NCI-H82 treated with DMSO at 0.1 percent for 48 hours (cell line): ENCODE results near the gene ZNF483.
"Not testable (repeated sequence)": the region's sequence is repeated elsewhere in the genome, so short reads cannot be mapped to it uniquely, and the experiment has no call there.

Source experiments
- DNase-seq: peaks from one replicate; lab custom pipeline; 2025; ENCODE audit not compliant: unreplicated experiment; lab: John Stamatoyannopoulos, UW

Gene ZNF483

DNA sequence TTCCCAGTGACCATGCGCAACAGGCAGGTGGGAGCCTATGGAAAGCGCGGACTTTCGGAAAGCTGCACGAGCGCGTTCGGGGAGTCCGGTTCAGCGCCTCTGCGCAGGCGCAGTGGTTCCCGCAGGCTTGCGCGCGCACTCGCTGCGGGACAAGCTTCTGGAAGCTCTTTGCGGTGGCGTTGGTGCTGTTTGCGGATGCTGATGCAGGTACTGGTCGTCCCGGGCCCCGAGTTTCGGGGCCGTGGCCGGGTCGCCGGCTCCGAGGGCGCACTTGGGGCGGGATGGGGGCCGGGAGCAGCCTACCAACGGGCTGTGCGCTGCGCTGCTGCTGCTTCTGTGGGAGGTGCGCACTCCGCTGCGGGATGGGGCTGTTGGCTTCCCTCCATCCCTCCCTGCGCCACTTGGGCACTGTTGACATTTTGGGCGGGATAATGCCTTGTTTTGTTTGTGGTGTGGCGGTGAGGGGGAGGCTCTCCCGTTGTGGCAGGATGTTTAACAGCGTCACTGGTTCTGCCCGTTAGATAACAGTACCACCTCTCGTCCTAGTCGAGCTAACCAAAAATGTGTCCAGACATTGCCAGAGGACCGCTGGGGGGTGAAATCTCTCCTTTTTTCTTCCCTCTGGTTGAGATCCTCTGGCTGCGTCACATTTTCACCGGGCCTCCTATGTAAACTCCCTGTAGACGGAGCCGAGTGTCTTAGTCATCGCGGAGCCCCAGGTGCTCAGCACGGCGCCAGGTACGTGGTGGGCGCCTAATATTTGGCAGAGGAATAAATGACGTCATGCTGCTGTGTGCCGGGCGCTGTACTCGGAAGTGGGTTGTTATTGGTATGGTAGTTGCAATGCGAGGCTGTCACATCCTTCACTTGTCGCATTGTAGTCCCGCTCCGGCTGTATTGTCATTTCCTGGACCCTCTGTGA, at the start of gene ZNF483:
ZNF483 (plus strand) TSS at position 124 of the 922 bp plus-strand sequence. CDS start 2,217 bp downstream, outside the sequence.
- DNase-seq = peak; percentile 34

DNA sequence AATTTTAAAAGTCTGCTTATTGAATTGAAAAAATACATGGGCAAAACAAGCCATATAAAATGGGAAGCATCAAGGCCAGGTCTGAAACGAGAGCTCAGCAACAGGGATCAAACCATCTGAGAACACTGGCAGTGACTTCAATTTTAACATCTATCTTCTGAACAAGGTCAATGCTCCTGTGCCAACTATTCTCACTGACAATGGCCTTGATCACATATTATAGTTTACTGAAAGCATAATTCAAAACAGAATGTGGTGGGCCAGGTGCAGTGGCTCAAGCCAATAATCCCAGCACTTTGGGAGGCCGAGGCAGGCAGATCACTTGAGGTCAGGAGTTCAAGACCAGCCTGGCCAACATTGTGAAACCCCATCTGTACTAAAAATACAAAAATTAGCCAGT, 49.8 kb upstream of the ZNF483 start:
- no peak for DNase-seq

DNA sequence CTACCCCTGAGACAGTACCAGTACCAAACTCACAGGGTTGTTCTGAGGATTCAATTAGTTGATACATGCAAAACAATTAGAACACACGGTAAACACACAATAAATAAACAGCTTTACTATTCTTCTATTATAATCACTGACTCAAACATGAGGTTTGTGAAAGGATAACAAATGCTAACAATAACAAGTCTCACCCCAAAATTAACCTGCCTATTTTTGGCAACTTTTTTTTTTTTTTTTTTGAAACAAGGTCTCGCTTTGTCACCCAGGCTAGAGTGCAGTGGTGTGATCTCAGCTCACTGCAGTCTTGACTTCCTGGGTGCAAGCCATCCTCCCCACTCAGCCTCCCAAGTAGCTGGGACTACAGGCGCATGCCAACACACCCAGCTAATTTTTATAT, 47.3 kb upstream of the ZNF483 start:
- DNase-seq = no peak

- peak; percentile 42 for DNase-seq
Measured at GRCh38 chr9:111481885-111482636, 42.9 kb upstream of the ZNF483 start.

DNA sequence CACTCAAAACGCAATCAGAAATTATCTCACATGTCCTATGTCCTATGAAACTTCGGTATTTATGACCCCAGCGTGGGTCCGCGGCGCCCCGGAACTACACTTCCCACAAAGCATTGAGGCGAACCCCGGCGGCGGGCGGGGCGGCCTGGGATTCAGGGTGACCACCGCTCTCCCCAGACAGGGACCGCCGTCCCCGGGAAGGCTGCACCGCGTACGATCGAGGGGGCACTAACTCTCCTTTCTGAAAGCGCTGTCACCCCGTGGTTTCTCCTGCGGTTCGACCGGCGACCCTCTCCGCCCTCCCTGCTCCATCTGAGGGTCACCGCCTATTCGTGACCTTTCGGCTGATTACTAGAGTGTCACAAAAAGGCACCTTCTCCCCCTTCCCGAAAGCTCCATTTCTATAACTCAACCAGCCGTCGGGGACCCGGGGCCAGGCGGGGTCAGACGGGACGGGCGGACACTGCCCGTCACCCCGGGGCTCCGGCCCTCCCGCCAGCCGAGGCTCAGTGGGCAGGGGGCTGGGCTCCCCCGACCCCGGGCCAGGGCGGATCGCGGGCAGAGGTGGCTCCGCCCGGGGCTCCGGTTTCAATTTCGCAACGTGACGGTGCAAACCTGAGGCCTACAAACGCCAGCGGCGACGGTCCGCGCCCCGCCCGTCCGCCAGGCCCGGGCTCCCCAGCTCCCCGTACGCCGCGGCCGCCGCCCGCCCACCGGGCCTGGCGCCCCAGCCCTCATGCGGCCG, 42.1 kb upstream of the ZNF483 start:
- DNase-seq = peak; percentile 17

- DNase-seq = no peak
Measured at GRCh38 chr9:111483439-111483857, 41.5 kb upstream of the ZNF483 start.

- DNase-seq = peak; percentile 52
Measured at GRCh38 chr9:111483858-111484571, 41.0 kb upstream of the ZNF483 start, which contains the start of gene ECPAS. ECPAS (minus strand) TSS chr9:111484383; CDS start chr9:111472918, 11,465 bp downstream.

GRCh38 chr9:111484572-111484894, 40.4 kb upstream of the ZNF483 start:
- no peak for DNase-seq

DNA sequence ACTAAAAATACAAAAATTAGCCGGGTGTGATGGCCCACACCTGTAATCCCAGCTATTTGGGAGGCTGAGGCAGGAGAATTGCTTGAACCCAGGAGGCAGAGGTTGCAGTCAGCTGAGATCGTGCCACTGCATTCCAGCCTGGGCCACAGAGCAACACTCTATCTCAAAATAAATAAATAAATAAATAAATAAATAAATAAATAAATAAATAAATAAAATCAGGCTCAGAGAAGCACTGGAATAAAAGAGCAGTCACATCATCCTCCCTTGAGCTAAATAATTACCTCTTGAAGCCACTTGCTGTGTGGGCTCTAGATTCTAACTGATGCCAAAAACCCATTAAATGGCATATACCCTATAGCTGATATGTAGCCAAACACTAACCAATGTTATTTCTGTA, 27.8 kb upstream of the ZNF483 start:
- DNase-seq = not testable (repeated sequence)

DNA sequence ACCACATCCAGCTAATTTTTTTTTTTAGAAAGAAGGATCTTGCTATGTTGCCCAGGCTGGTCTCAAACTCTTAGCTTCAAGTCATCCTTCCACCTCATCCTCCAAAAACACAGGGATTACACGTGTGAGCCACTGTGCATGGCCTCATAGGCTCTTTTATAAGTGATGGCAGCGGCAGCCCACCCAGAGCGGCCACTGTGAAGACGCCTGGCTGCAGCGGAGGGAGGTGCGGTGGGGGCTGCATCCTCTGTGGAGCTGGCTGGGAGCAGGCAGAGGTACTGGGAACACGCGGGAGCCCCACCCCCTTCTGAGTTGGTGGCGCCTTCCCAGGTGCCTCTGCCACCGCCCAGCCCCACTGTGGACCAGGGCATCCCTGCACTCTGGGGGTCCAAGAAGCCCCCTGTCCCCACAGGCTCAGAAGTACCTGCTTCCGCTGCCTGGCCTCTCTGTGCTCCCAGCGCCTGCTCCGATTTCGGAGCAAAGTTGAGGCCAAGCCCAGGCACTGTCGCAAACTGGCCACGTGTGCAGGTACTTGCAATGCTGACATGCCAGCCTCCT, 23.9 kb upstream of the ZNF483 start:
- no peak for DNase-seq

DNA sequence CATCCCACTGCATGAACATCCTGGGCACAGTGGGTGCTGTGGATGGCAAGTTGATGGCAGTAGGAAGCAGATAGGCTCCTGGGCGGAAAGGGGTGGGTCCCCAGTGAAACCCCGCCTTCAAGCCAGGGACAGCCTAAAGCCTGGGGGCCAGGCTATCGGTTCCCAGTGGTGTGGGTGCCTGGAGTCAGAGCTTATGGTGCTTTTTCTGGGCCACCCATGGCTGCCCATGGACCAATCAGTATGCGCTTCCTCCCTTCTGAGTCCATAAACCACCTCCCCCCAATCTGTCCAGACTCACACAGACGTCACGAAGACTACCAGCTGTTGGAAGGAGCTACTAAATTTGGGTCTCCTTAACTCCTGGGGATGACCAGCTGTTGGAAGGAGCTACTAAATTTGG, 23.3 kb upstream of the ZNF483 start:
- no peak for DNase-seq

- DNase-seq = no peak
Measured at GRCh38 chr9:111502506-111502905, 22.5 kb upstream of the ZNF483 start.

- DNase-seq = not testable (repeated sequence)
Measured at GRCh38 chr9:111511581-111511980, 13.4 kb upstream of the ZNF483 start.

- no peak for DNase-seq
Measured at GRCh38 chr9:111514967-111515366, 10.0 kb upstream of the ZNF483 start.

DNA sequence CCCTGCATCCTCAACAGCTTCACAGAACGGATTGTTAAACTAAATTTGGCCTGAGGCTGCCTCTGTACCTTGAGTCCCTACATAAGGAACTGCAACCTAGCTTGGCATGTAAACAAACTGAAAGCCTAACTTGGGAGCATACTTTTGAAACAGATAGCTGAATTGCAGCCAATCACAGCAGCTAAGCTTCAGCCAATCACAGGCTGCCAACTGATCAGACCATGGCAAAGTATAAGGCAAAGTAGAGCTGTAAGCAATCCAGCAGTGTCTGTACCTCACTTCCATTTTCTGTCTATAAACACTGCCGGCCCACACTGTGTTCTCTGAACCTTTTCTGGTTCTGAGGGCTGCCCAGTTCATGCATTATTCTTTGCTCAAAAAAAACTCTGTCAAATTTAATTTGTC, 8.9 kb upstream of the ZNF483 start:
- DNase-seq = no peak

DNA sequence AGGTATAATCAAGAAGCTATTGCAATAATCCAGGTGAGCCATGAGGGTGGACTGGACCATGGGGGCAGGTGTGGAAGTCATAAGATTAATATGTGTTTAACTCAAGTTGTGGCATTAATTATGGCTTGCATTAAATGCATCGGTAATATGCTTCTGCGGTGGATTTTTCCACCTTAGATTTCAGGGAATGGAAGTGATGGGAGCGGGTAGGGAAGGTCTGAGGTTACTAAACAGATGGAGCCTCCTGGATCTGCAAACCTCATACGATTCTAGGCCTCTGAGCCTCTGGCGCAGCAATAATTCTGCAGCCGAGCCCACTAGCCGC, 286 bp upstream of the ZNF483 start:
- DNase-seq = no peak

DNA sequence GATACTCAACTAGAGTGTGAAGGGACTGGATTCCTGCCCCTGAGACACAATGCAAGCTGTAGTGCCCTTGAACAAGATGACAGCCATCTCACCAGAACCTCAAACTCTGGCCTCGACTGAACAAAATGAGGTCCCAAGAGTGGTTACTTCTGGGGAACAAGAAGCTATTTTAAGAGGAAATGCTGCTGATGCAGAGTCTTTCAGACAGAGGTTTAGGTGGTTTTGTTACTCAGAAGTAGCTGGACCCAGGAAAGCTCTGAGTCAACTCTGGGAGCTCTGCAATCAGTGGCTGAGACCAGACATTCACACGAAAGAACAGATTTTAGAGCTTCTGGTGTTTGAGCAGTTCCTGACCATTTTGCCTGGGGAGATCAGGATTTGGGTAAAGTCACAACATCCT, 2.4 kb downstream of the ZNF483 start:
- no peak for DNase-seq

DNA sequence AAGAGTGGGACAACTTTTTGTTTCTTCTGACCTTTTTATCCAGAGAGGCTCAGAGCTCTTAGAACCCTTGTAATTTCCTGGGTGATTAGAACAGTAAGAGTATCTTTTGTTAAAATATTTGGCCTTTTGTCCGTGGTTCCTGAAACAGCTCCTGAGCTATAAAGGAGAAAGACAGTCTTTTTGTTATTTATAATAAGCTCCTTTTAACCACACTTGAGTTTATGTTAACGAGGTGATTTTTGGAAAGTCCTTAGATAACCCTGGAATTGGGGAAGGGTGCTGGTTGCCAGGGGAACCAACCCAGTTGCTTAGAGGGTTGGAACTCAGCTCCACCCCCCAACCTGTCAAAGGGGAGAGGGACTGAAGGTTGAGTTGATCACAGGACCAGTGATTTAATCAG, 4.8 kb downstream of the ZNF483 start:
- DNase-seq = no peak

DNA sequence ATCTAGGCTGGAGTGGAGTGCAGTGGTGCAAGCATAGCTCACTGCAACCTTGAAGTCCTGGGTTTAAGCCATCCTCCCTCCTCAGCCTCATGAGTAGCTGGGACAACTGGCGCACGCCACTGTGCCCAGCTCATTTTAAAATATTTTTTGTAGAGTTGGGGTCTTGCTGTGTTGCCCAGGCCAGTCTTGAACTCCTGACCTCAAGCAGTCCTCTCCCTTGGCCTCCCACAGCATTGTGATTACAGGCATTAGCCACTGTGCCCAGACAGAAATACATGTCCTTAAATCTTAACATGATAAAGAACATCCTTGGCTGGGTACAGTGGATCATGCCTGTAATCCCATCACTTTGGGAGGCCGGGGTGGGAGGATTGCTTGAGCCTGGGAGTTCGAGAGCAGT, 6.7 kb downstream of the ZNF483 start:
- DNase-seq = no peak

DNA sequence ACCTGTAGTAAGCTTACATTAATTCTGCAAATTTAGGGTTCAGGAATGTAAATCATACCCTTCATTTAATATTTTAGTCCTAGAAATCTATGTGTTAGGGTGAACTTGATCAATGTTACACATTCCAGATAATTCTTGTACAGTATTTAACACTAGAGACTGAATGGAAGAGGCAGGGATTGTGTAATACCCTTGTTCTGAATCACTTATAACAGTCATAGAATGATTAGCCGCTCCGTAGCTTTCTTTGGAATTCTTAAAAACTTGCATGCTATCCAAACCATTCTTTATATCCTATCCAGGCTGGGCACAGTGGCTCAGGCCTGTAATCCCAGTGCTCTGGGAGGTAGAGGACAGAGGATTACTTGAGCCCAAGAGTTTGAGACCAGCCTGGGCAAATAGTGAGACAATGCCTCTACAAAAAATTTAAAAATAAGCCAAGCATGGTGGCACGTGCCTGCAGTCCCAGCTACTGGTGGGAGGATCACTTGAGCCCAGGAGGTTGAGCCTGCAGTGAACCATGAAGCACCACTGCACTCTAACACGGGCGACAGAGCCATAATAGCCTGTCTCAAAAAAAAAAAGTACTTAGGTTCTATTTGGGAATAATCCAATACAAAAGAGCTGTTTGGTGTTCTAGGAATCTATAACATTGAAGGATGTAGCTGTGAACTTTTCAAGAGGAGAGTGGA, 8.3 kb downstream of the ZNF483 start:
- no peak for DNase-seq
